Coronary artery (tissue), 2 donors: ENCODE data around the gene LRRIQ3.

Experiments
- DNase-seq: peaks from one replicate; pipeline ENCODE4 v3.0.0-alpha.2; 2017; ENCODE audit warnings: low spot score
- H3K27ac ChIP-seq, 2 donors: fragments of 200-600 bp; sonication (generic); one replicate each; pipeline ENCODE4 v1.5.1; 2016 to 2019
- H3K4me3 ChIP-seq: fragments of 200-600 bp; sonication (generic); 2 replicates; pipeline ENCODE4 v1.5.1; 2016; ENCODE audit warnings: mild to moderate bottlenecking, moderate library complexity
- TF ChIP-seq, protein P1 (sequence below): fragments of 200-600 bp; sonication (generic); IDR thresholded peaks from one replicate; pipeline ENCODE4 v1.5.1; 2019; ENCODE audit warnings: antibody characterized with exemption

LRRIQ3 gene

DNA sequence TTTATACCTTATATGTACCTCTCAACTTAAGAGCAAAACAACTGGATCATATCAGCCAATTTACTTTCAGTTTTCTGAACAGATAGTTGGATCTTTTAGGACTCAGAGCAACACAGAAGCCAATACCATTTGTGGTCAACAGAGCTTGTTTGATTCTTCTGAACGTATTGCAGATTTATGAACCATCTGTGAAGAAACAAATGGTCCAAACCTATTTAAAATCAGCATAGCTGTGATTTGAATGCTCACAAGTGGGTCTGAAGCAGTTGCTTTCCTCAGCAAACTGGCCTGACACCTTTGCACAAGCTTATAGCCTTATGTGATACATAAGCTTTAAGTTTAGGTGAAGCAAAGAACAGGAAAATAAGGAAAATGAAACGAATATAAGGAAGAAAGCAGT, 147.6 kb downstream of the LRRIQ3 start:
- DNase-seq = no peak
- TF ChIP-seq, protein P1, sequence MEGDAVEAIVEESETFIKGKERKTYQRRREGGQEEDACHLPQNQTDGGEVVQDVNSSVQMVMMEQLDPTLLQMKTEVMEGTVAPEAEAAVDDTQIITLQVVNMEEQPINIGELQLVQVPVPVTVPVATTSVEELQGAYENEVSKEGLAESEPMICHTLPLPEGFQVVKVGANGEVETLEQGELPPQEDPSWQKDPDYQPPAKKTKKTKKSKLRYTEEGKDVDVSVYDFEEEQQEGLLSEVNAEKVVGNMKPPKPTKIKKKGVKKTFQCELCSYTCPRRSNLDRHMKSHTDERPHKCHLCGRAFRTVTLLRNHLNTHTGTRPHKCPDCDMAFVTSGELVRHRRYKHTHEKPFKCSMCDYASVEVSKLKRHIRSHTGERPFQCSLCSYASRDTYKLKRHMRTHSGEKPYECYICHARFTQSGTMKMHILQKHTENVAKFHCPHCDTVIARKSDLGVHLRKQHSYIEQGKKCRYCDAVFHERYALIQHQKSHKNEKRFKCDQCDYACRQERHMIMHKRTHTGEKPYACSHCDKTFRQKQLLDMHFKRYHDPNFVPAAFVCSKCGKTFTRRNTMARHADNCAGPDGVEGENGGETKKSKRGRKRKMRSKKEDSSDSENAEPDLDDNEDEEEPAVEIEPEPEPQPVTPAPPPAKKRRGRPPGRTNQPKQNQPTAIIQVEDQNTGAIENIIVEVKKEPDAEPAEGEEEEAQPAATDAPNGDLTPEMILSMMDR = no peak
- Histone ChIP-seq H3K4me3 (no peak overlapping the region), H3K27ac (no peak overlapping the region)

DNA sequence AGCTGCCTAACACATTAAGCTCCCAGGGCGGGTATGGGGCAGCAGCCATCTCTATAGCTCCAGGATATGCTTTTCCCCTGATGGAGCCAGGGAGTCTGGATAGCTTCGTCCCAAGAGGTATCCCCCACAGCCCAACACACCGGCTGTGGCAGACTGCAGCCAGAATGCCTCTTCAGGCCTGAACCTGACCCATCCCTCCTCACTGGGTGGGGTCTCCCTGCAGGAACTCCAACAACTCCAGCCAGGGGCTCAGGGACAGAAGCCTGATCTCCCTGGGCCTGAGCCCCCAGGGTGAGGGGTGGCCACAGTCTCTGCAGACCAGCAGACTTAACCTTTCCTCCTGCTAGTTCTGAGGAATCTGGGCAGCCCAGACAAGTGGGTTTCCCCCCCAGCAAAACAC, 159.9 kb downstream of the LRRIQ3 start:
- H3K27ac ChIP-seq = no peak overlapping the region
- TF ChIP-seq, protein P1 = no peak
- H3K4me3 ChIP-seq = no peak overlapping the region
- no peak for DNase-seq

DNA sequence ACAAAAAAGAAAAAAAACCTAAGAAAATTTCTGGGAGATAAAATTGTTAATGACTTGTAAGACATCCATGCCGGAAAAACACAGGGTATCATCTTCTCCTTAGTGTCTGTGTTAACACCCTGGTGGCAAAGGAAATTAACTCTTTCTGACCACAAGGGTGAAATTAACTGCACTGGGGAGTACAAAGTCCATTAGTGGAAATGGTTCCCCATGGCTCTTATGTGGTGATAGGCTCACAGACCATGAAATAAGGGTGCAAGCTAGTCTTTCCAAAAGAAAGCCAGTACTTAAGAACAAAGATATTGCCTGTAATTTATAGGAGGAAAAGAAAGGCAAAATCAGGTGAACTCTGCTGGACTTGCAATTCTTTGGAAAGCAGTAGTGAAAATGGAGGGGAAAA, 185.4 kb downstream of the LRRIQ3 start:
- DNase-seq = no peak
- Histone ChIP-seq H3K27ac (no peak overlapping the region), H3K4me3 (no peak overlapping the region)
- TF ChIP-seq, protein P1 = no peak

DNA sequence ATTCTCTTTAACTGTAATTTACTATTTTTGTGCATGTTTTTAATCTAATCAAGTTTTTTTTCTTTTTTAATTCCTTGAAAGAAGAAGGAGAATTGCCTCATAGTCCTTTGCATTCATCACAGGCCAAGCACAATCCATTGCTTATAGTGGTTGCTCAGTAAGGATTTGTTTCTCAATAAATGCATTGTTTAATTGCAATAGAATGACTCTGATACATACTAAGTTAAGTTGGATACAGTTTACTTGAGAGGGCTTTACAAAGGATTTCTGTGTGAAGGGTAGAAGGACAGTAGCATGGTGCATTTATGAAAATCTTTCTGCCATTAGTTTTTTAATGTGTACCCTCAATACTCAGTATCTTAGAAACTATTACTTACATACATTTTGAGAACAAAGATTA, 186.2 kb downstream of the LRRIQ3 start:
- Histone ChIP-seq H3K27ac (no peak overlapping the region), H3K4me3 (no peak overlapping the region)
- no peak for DNase-seq
- TF ChIP-seq, protein P1 = no peak

DNA sequence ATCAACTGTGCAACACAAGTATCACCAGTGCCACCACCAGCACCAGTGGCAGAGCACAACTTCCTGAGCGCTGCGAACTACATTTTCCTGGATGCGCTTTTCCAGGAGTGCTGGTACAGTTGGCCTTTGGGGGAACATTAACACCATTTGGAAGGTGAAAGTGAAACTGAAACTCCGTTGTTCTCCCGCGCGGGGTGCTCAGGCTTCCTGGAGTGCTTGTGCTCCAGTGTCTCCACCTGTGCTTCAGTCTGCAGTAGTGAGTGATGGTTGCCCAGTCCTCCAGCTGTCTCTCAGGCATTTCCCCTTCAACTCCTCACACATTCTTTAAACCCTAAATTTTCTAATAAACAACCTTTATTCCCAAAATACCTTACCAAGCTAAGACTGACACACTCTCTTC, 187.8 kb downstream of the LRRIQ3 start:
- Histone ChIP-seq H3K4me3 (no peak overlapping the region), H3K27ac (no peak overlapping the region)
- DNase-seq = no peak
- TF ChIP-seq, protein P1 = no peak

DNA sequence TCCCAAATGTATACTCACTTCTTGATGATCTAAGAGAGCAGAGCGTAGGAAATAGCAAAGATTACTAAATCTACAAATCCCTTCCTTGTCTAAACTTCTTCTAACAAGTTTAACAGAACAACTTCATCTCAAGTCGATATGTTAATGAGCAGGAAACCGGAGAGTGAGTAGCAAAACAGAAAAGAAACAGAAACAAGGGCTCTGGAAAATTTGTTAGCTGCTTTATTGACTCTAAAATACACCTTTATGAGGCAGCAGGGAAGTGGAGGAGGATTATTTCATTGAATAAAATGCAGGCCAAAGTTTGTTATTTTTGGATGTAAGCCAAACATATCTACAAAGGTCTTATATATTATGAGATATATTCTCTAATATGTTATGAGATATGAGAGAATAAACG, 192.4 kb downstream of the LRRIQ3 start:
- TF ChIP-seq, protein P1 = no peak

DNA sequence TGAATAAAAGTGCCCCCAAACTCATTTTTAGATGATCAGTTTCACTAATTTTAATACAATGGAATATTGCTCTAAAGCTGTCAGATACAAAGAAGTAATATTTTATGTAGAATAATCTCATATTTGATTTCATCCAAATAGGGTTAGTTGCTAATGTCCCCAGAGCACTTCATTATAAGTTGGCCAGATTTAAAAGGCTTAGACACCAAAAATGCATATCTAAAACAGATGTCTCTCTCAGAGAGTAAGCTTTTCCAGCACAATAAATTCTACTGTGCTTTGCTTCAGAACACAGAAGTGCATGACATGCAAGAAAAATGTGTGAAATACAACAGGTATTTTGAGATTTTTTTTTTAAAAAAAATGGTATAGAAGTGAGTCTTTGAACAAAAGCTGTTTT, 194.2 kb downstream of the LRRIQ3 start:
- TF ChIP-seq, protein P1 = no peak
- Histone ChIP-seq H3K27ac (no peak overlapping the region), H3K4me3 (no peak overlapping the region)
- no peak for DNase-seq

More for the DNA sequence above, 192.4 kb downstream of the LRRIQ3 start:
- DNase-seq = no peak
- Histone ChIP-seq H3K4me3 (no peak overlapping the region), H3K27ac (no peak overlapping the region)
